ENCODE data around the gene TMEM145.

- TF ChIP-seq CTCF (IDR thresholded peaks at IDR 0.05) (no peak), POLR2AphosphoS5 (IDR thresholded peaks at IDR 0.05) (no peak)
These were observed 55.7 kb downstream of the TMEM145 start for GRCh38 chr19:42368765-42369164.

Measured in prostate gland (tissue), 2 donors.